LNCaP clone FGC (cell line): ENCODE results near the gene ATXN1.

Experiments
- DNase-seq: peaks from one replicate; pipeline ENCODE4 v3.0.0-alpha.2; 2011; ENCODE audit warnings: low read depth
- H3K4me3 ChIP-seq: 2 replicates; pipeline ENCODE4 v1.5.1; 2011; ENCODE audit warnings: mild to moderate bottlenecking, low read depth, low read length, control low read depth
- CTCF ChIP-seq: IDR thresholded peaks from 2 replicates; pipeline ENCODE4 v1.5.1; 2012; ENCODE audit warnings: mild to moderate bottlenecking; ENCODE audit not compliant: control insufficient read depth, insufficient read depth; ENCODE audit errors: extremely low read depth

The ATXN1 gene

GRCh38 chr6:16437095-16437494, 324.2 kb downstream of the ATXN1 start:
- no peak for DNase-seq
- no peak for TF ChIP-seq CTCF
- no peak overlapping the region for H3K4me3 ChIP-seq

- DNase-seq, result no peak
- TF ChIP-seq CTCF, result no peak
- H3K4me3 ChIP-seq, result no peak overlapping the region
Observed at GRCh38 chr6:16436550-16436949, 324.7 kb downstream of the ATXN1 start.

GRCh38 chr6:16434885-16435284, 326.4 kb downstream of the ATXN1 start:
- no peak overlapping the region for H3K4me3 ChIP-seq
- no peak for TF ChIP-seq CTCF
- no peak for DNase-seq

- no peak overlapping the region for H3K4me3 ChIP-seq
- no peak for TF ChIP-seq CTCF
- DNase-seq, result no peak
Observed at GRCh38 chr6:16433338-16433890, 327.8 kb downstream of the ATXN1 start.

GRCh38 chr6:16432075-16433032, 328.9 kb downstream of the ATXN1 start:
- no peak for TF ChIP-seq CTCF
- no peak overlapping the region for H3K4me3 ChIP-seq
- no peak for DNase-seq

GRCh38 chr6:16431106-16431505, 330.2 kb downstream of the ATXN1 start:
- no peak overlapping the region for H3K4me3 ChIP-seq
- no peak for TF ChIP-seq CTCF
- DNase-seq, result no peak
